NCI-H1694 treated with DMSO at 0.1 percent for 48 hours (cell line): ENCODE measurements around the gene TREM1.

ENCODE experiments used
- DNase-seq: peaks from one replicate; lab custom pipeline; 2025; lab: John Stamatoyannopoulos, UW

The TREM1 gene

GRCh38 chr6:41294214-41294872 is 7.9 kb upstream of the TREM1 start:
- no peak for DNase-seq

GRCh38 chr6:41291717-41292116 is 5.2 kb upstream of the TREM1 start:
- no peak for DNase-seq

GRCh38 chr6:41289815-41290214 is 3.3 kb upstream of the TREM1 start:
- DNase-seq: no peak

- DNase-seq: no peak
Observed at GRCh38 chr6:41288754-41289129, 2.3 kb upstream of the TREM1 start.

- no peak for DNase-seq
Observed at GRCh38 chr6:41288030-41288753, 1.7 kb upstream of the TREM1 start.

- no peak for DNase-seq
Observed at GRCh38 chr6:41284726-41285125, 1.8 kb downstream of the TREM1 start.

- no peak for DNase-seq
Observed at GRCh38 chr6:41283600-41283999, 2.9 kb downstream of the TREM1 start.

GRCh38 chr6:41280381-41281057 is 6.0 kb downstream of the TREM1 start:
- DNase-seq: no peak

GRCh38 chr6:41278699-41279405 is 7.6 kb downstream of the TREM1 start:
- DNase-seq: no peak

GRCh38 chr6:41277605-41278004 is 8.9 kb downstream of the TREM1 start:
- DNase-seq: no peak

- DNase-seq: no peak
Observed at GRCh38 chr6:41275489-41275888, 11.0 kb downstream of the TREM1 start.

GRCh38 chr6:41274256-41274655 is 12.2 kb downstream of the TREM1 start:
- no peak for DNase-seq

- no peak for DNase-seq
Observed at GRCh38 chr6:41273714-41274113, 12.8 kb downstream of the TREM1 start.

- DNase-seq: no peak
Observed at GRCh38 chr6:41272591-41273240, 13.8 kb downstream of the TREM1 start.

GRCh38 chr6:41271901-41272395 is 14.5 kb downstream of the TREM1 start:
- no peak for DNase-seq

- DNase-seq: no peak
Observed at GRCh38 chr6:41269716-41270115, 16.8 kb downstream of the TREM1 start.

- DNase-seq: no peak
Observed at GRCh38 chr6:41269166-41269565, 17.3 kb downstream of the TREM1 start.

GRCh38 chr6:41268478-41268877 is 18.0 kb downstream of the TREM1 start:
- DNase-seq: no peak

- no peak for DNase-seq
Observed at GRCh38 chr6:41266541-41266940, 19.9 kb downstream of the TREM1 start.

GRCh38 chr6:41263267-41263666 is 23.2 kb downstream of the TREM1 start:
- DNase-seq: no peak

GRCh38 chr6:41262401-41262800 is 24.1 kb downstream of the TREM1 start:
- DNase-seq: no peak

- no peak for DNase-seq
Observed at GRCh38 chr6:41258196-41258493, 28.3 kb downstream of the TREM1 start.
